ENCODE results near the gene XYLT1. TPM values are rescaled to one million over a fixed set of nuclear protein-coding genes. Genes with fewer than 3 reads are reported as not detected.

The XYLT1 gene
- total RNA-seq, 1 experiment from 2014 or later: 12.5 TPM

DNA sequence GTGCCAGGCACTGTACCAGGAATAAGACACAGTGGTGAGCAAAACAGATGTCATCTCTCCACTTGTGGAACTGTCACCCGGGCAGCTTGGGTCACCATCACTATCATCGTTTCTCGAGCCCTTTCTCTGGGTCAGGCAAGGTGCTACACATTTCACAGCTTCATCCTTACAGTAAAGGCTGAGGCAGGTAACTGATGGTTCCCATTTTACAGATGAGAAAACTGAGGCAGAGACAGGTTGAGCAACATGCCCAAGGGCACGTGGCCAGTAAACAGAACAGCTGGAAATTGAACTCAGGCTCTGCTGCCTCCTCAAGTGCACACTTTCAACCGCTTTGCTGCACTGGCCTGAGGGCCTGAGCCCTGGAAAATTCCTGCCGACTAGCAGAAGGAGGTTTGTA lies 294.6 kb downstream of the XYLT1 start:
- TF ChIP-seq, protein P1, sequence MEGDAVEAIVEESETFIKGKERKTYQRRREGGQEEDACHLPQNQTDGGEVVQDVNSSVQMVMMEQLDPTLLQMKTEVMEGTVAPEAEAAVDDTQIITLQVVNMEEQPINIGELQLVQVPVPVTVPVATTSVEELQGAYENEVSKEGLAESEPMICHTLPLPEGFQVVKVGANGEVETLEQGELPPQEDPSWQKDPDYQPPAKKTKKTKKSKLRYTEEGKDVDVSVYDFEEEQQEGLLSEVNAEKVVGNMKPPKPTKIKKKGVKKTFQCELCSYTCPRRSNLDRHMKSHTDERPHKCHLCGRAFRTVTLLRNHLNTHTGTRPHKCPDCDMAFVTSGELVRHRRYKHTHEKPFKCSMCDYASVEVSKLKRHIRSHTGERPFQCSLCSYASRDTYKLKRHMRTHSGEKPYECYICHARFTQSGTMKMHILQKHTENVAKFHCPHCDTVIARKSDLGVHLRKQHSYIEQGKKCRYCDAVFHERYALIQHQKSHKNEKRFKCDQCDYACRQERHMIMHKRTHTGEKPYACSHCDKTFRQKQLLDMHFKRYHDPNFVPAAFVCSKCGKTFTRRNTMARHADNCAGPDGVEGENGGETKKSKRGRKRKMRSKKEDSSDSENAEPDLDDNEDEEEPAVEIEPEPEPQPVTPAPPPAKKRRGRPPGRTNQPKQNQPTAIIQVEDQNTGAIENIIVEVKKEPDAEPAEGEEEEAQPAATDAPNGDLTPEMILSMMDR (IDR thresholded peaks at IDR 0.05; ENCODE audit: insufficient read depth in 1 of 2, low read depth in 1 of 2, low read length in 1 of 2, severe bottlenecking in 1 of 2, unreplicated experiment in 1 of 2): no peak
- H3K27me3 ChIP-seq (replicated peaks; ENCODE audit: control insufficient read depth, insufficient read depth, low read length): no peaks in the 10 kb centered on the region; the same call in 1 of the 2 replicates
- DNase-seq: no peak
- H3K9me3 ChIP-seq: no peaks in the 10 kb centered on the region
- Mint-ChIP-seq H3K27ac (ENCODE audit: unreplicated experiment) (no peak overlapping the region), H3K4me1 (ENCODE audit: low read depth, unreplicated experiment) (no peaks in the 10 kb centered on the region), H3K4me3 (ENCODE audit: unreplicated experiment) (no peak overlapping the region), H3K36me3 (ENCODE audit: insufficient read depth, unreplicated experiment) (no peaks in the 10 kb centered on the region), H3K9me3 (ENCODE audit: unreplicated experiment) (no peaks in the 10 kb centered on the region), H3K27me3 (ENCODE audit: insufficient read depth, unreplicated experiment) (no peaks in the 10 kb centered on the region)
- no peaks in the 10 kb centered on the region; the same call in 1 of the 2 replicates for H3K4me1 ChIP-seq
- no peaks in the 10 kb centered on the region for H3K36me3 ChIP-seq (ENCODE audit: control insufficient read depth, insufficient read depth, low read length)
- intact Hi-C loops (cut with micrococcal nuclease; ENCODE audit: unreplicated experiment): no loop called here
- H3K4me3 ChIP-seq (ENCODE audit: low read depth, low read length): no peak overlapping the region
- POLR2A ChIA-PET: no interaction called here
- CTCF ChIA-PET: interaction anchor here (0.8 kb wide), 1 partner anchor 45 kb away, joined by 4 read pairs; no protein-coding TSS in a partner anchor
- no TSS peak for BruUV-seq (replicated peaks)

DNA sequence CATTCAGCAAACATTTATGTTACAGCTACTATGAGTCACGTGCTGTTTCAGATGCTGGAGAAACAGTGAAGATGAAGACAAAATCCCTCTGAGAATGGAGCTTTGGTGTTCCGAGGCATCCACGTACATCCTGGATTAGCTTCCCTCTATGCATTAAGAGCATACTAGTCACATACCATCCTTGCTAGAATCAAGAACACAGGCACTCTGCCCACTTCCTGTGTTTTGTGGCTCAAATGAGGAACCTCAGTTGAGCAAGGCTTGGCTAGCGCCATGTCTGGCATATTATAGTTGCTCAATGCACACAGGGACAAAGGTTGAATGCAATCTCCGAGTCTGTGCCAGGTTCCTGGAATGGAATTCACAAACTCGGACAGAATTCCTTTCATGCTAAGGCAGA lies 297.5 kb downstream of the XYLT1 start:
- Mint-ChIP-seq H3K36me3 (ENCODE audit: insufficient read depth, unreplicated experiment) (no peaks in the 10 kb centered on the region), H3K27me3 (ENCODE audit: insufficient read depth, unreplicated experiment) (no peaks in the 10 kb centered on the region), H3K4me1 (ENCODE audit: low read depth, unreplicated experiment) (no peaks in the 10 kb centered on the region), H3K9me3 (ENCODE audit: unreplicated experiment) (no peaks in the 10 kb centered on the region), H3K4me3 (ENCODE audit: unreplicated experiment) (no peak overlapping the region), H3K27ac (ENCODE audit: unreplicated experiment) (no peak overlapping the region)
- intact Hi-C loops (cut with micrococcal nuclease; ENCODE audit: unreplicated experiment): no loop called here
- TF ChIP-seq, protein P1 (IDR thresholded peaks at IDR 0.05; ENCODE audit: insufficient read depth in 1 of 2, low read depth in 1 of 2, low read length in 1 of 2, severe bottlenecking in 1 of 2, unreplicated experiment in 1 of 2): no peak
- Histone ChIP-seq H3K27me3 (replicated peaks; ENCODE audit: control insufficient read depth, insufficient read depth, low read length) (no peaks in the 10 kb centered on the region; the same call in 1 of the 2 replicates), H3K36me3 (ENCODE audit: control insufficient read depth, insufficient read depth, low read length) (no peaks in the 10 kb centered on the region), H3K4me3 (ENCODE audit: low read depth, low read length) (no peak overlapping the region), H3K9me3 (no peaks in the 10 kb centered on the region), H3K4me1 (no peaks in the 10 kb centered on the region; the same call in 1 of the 2 replicates)
- ChIA-PET CTCF (no interaction called here), POLR2A (no interaction called here)
- BruUV-seq (replicated peaks): no TSS peak
- no peak for DNase-seq

DNA sequence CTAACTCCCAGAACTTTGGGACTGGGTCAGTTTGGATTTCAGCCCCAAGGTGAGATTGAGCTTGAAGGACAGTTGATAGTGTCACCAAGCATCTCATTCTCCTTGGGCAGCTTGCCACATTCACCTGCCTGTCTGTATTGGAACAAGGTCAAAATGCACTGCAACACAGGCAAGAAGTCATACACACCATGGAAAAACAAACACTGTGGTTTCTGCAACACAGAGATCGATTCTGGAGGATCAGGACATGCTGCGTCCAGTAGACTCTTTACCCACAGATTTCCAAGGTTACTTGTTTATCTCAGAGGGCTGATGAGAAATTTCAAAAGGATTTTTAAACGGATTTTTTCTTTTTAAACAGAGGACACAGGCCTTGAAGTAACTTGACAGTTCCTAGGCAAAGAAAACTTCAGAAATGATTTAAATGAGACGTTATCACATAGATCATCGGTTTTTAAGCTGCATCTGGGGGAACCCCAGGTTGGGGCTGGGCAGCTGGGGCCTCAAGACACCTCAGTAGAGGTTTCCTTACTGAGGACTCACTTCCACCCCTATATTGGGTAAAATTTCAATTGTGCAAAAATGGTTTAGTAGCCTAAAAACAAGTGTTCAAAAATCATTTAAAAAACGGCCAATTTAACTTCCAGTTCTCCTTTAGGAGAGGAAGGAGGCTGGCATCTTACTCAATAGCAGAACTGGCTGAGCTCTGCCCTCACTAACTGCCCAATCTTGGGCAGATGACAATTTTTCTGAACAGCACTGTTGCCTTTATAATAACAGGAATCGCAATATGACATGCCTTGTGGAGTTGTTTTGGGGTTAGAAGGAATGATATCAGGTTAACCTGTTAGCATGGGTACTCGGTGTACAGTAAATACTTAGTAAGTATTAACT lies 299.3 kb downstream of the XYLT1 start:
- no peak overlapping the region for H3K4me3 Mint-ChIP-seq (ENCODE audit: unreplicated experiment)
- no peaks in the 10 kb centered on the region for H3K4me1 Mint-ChIP-seq (ENCODE audit: low read depth, unreplicated experiment)
- ChIA-PET POLR2A (no interaction called here), CTCF (no interaction called here)
- BruUV-seq (replicated peaks): no TSS peak
- Histone ChIP-seq H3K9me3 (no peaks in the 10 kb centered on the region), H3K27me3 (replicated peaks; ENCODE audit: control insufficient read depth, insufficient read depth, low read length) (no peaks in the 10 kb centered on the region; the same call in 1 of the 2 replicates), H3K36me3 (ENCODE audit: control insufficient read depth, insufficient read depth, low read length) (no peaks in the 10 kb centered on the region), H3K4me1 (no peaks in the 10 kb centered on the region; the same call in 1 of the 2 replicates), H3K4me3 (ENCODE audit: low read depth, low read length) (no peak overlapping the region)
- intact Hi-C loops (cut with micrococcal nuclease; ENCODE audit: unreplicated experiment): no loop called here
- H3K27ac Mint-ChIP-seq (ENCODE audit: unreplicated experiment): no peak overlapping the region
- TF ChIP-seq, protein P1 (IDR thresholded peaks at IDR 0.05; ENCODE audit: insufficient read depth in 1 of 2, low read depth in 1 of 2, low read length in 1 of 2, severe bottlenecking in 1 of 2, unreplicated experiment in 1 of 2): no peak
- no peaks in the 10 kb centered on the region for H3K36me3 Mint-ChIP-seq (ENCODE audit: insufficient read depth, unreplicated experiment)
- no peak for DNase-seq
- H3K9me3 Mint-ChIP-seq (ENCODE audit: unreplicated experiment): no peaks in the 10 kb centered on the region
- H3K27me3 Mint-ChIP-seq (ENCODE audit: insufficient read depth, unreplicated experiment): no peaks in the 10 kb centered on the region
